ENCODE results near the gene COQ9. TPM values are rescaled to one million over a fixed set of nuclear protein-coding genes. Genes with fewer than 3 reads are reported as not detected.
"Not testable (repeated sequence)": the region's sequence is repeated elsewhere in the genome, so short reads cannot be mapped to it uniquely, and the experiment has no call there.

The COQ9 gene
- total RNA-seq: 43.5 to 48.3 TPM (median 47.4 TPM) in 3 replicates

GRCh38 chr16:57447186-57447962 is at the start of gene COQ9, which contains the start of gene CIAPIN1:
COQ9 (plus strand) TSS chr16:57447479; CDS start chr16:57447506, 27 bp downstream.
CIAPIN1 (minus strand) TSS chr16:57447385; CDS start chr16:57440928, 6,457 bp downstream.
- TF ChIP-seq CTCF (IDR thresholded peaks at IDR 0.05; ENCODE audit: unreplicated experiment): no peak
- Mint-ChIP-seq H3K4me1 (peaks cover 15% of the 10 kb centered on the region), H3K4me3 (peak within 1 kb of the TSS; percentile 88), H3K9me3 (no peaks in the 10 kb centered on the region), H3K27ac (peak within 1 kb of the TSS; percentile 93), H3K27me3 (ENCODE audit: low read depth) (no peaks in the 10 kb centered on the region), H3K36me3 (peaks cover 7% of the 10 kb centered on the region)
- peak; percentile 87 to 90 for DNase-seq (ENCODE audit: low spot score in 2 of 2, unreplicated experiment in 2 of 2)

- H3K27me3 Mint-ChIP-seq (ENCODE audit: low read depth): peaks cover 13% of the 10 kb centered on the region
- H3K9me3 Mint-ChIP-seq; DNase-seq (ENCODE audit: low spot score in 2 of 2, unreplicated experiment in 2 of 2); H3K4me3 Mint-ChIP-seq; H3K36me3 Mint-ChIP-seq; H3K27ac Mint-ChIP-seq; H3K4me1 Mint-ChIP-seq: not testable (repeated sequence)
Observed at GRCh38 chr16:57397493-57397892, 49.8 kb upstream of the COQ9 start.

- no peak for TF ChIP-seq CTCF (IDR thresholded peaks at IDR 0.05; ENCODE audit: unreplicated experiment)
- H3K36me3 Mint-ChIP-seq: no peaks in the 10 kb centered on the region
- H3K4me3 Mint-ChIP-seq: no peak overlapping the region
- DNase-seq (ENCODE audit: low spot score in 2 of 2, unreplicated experiment in 2 of 2): no peak
- H3K9me3 Mint-ChIP-seq: no peaks in the 10 kb centered on the region
- H3K4me1 Mint-ChIP-seq: no peaks in the 10 kb centered on the region
- no peak overlapping the region for H3K27ac Mint-ChIP-seq
- H3K27me3 Mint-ChIP-seq (ENCODE audit: low read depth): peaks cover 23% of the 10 kb centered on the region
Observed at GRCh38 chr16:57401943-57402640, 45.2 kb upstream of the COQ9 start.

- Mint-ChIP-seq H3K27me3 (ENCODE audit: low read depth) (peaks cover 18% of the 10 kb centered on the region), H3K4me1 (no peaks in the 10 kb centered on the region), H3K27ac (no peak within 1 kb of the TSS), H3K9me3 (no peaks in the 10 kb centered on the region), H3K4me3 (no peak within 1 kb of the TSS), H3K36me3 (no peaks in the 10 kb centered on the region)
- TF ChIP-seq CTCF (IDR thresholded peaks at IDR 0.05; ENCODE audit: unreplicated experiment): no peak
- DNase-seq (ENCODE audit: low spot score in 2 of 2, unreplicated experiment in 2 of 2): no peak
Observed at GRCh38 chr16:57403965-57404817, 43.1 kb upstream of the COQ9 start, which contains the start of gene CCL17. CCL17 (plus strand) TSS chr16:57404767; CDS start chr16:57413933, 9,166 bp downstream.

- peaks cover 20% of the 10 kb centered on the region for H3K27me3 Mint-ChIP-seq (ENCODE audit: low read depth)
- no peaks in the 10 kb centered on the region for H3K36me3 Mint-ChIP-seq
- DNase-seq (ENCODE audit: low spot score in 2 of 2, unreplicated experiment in 2 of 2): no peak
- no peak overlapping the region for H3K4me3 Mint-ChIP-seq
- H3K9me3 Mint-ChIP-seq: no peaks in the 10 kb centered on the region
- no peak overlapping the region for H3K27ac Mint-ChIP-seq
- H3K4me1 Mint-ChIP-seq: no peaks in the 10 kb centered on the region
- TF ChIP-seq CTCF (IDR thresholded peaks at IDR 0.05; ENCODE audit: unreplicated experiment): no peak
Observed at GRCh38 chr16:57405097-57405496, 42.2 kb upstream of the COQ9 start.

All from mesothelial cell of epicardium (in vitro differentiated cells).